Measurements from ENCODE around the gene PATJ.

- TF ChIP-seq GLIS3 (CRISPR knock-in tag; IDR thresholded peaks at IDR 0.05) (no peak), TSHZ2 (CRISPR knock-in tag; IDR thresholded peaks at IDR 0.05) (no peak), BACH2 (CRISPR knock-in tag; IDR thresholded peaks at IDR 0.05; ENCODE audit: borderline replicate concordance) (no peak), ZC3H10 (CRISPR knock-in tag; IDR thresholded peaks at IDR 0.05) (no peak), ESRRG (CRISPR knock-in tag; IDR thresholded peaks at IDR 0.05) (no peak), PPARA (CRISPR knock-in tag; IDR thresholded peaks at IDR 0.05; ENCODE audit: borderline replicate concordance) (no peak), CREB5 (CRISPR knock-in tag; IDR thresholded peaks at IDR 0.05; ENCODE audit: low read depth) (no peak)
These were observed 298.7 kb downstream of the PATJ start for GRCh38 chr1:62040973-62041372.
